ENCODE results near the gene KPNA6.
"Not testable (repeated sequence)": the region's sequence is repeated elsewhere in the genome, so short reads cannot be mapped to it uniquely, and the experiment has no call there.

The KPNA6 gene

DNA sequence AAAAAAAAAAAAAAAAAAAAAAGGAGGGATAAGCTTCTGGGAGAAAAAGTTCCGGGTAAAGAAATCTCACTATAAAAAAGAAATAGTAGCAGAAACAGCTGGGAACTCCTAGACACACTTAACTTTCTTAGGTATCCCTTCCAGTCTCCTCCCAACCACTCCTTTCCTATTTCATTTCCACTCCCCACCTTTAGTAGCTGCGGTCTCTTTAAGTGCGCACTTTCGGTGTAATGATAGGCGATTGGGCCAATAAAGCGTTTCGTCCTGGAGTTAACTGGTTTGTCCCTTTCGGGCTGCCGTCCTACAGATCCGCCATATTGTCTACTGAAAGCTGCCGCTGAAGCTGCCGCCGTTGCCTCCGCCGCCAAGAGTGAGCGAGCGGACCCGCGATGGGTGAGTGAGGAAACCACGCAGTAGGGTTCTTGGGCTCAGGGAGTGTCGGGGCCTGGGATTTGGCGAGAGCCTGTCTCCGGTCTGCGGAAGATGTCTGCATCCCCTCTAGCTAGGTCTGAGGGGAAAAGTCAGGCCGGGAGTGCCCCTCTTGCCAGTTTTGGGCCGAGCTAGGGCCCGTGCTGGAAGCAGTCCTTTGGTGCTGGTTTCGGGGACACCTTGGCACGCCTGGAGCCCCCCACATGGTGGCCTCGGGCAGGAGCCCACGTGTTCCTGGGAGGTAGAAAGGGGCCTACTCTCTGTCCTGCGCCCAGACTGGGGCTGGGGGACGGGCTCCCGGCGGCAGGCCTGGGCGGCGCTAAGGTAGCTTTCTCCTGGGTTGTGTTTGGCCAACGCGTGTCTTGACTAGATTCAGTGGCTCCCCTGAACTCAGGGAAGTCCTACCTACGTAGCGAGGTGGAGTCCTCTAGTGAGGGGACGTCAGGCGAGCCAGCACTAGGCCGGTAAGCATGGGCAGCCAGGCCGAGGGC, at the start of gene KPNA6:
TSS of gene KPNA6 (plus strand) at position 315 of the 920 bp plus-strand sequence. CDS start at position 390, 75 bp downstream.
- peak; percentile 81 to 84 for DNase-seq

DNA sequence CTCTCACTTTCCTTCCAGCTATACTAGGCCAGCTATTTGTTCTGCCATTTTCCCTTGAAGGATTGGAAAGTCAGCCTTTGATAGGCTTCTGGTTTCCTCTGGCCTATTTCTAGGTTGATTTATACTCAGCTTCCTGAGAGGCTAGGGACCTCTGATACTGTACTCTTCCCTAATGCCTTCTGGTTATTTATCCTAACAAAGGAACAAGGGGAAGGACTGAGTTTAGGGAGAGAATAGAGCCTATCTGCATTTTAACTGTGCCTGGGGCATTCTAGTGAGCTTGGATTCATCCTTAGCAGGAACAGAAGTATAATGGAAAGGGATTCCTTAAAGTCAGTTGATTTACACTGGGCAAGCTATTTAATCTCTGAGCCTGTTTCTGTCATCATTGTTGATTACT, 46.9 kb upstream of the KPNA6 start:
- no peak for DNase-seq

DNA sequence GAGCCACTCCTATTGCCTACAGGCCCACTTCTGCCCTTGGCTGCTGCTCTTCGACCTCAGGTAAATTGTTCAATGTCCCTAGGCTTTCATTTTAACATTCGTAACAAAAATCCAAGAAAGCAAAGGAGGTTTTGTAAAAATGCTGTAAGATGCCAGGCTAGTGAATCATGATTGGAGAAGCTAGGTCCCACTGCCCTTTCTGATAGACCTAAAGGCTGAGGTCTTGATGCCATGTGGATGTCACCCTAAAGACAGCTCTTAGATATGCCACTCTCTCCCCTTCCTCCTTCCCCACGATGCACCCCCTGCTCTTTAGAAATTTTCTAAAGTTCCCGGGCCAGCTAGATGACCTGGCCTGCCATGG, 45.0 kb upstream of the KPNA6 start:
- DNase-seq: no peak

DNA sequence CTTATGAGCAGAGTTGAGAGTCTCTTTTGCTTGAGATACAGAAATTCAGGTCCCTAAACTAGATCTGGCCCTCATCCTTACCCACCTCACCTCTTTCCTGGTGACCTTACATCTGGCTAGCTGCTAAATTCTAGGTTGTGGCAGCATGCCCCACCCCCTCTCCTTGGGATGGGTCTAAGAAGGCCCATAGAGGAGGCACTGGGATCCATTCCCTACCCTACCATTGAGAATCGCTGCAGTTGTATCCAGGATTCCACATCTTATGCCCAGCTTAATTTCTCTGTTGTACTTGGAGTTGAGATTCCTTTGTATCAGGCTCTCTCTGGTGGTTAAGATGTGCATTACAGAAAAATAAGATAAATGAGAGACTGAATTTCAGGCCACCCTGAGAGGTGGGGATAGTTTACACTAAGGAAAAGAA, 44.6 kb upstream of the KPNA6 start:
- DNase-seq: no peak

DNA sequence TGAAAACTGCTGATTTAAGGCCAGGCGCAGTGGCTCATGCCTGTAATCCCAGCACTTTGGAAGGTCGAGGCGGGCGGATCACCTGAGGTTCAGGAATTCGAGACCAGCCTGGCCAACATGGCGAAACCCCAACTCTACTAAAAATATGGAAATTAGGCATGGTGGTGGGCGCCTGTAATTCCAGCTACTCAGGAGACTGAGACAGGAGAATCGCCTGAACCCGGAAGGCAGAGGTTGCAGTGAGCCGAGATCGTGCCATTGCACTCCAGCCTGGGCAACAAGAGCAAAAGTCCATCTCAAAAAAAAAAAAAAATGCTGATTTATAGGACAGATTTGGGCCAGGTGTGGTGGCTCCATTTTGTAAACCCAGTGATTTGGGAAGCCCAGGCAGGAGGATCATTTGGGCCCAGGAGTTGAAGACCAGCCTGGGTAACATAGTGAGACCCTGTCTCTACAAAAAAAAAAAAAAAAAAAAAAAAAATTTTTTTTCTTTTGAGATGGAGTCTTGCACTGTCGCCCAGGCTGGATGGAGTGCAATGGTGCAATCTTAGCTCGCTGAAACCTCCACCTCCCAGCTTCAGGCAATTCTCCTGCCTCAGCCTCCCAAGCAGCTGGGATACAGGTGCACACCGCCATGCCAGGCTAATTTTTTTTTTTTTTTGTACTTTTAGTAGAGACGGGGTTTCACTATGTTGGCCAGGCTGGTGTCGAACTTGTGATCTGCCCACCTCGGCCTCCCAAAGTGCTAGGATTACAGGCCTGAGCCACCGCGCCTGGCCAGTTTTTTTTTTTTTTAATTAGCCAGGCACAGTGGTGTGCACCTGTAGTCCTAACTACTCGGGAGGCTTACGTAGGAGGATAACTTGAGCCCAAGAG, 42.0 kb upstream of the KPNA6 start:
- not testable (repeated sequence) for DNase-seq

DNA sequence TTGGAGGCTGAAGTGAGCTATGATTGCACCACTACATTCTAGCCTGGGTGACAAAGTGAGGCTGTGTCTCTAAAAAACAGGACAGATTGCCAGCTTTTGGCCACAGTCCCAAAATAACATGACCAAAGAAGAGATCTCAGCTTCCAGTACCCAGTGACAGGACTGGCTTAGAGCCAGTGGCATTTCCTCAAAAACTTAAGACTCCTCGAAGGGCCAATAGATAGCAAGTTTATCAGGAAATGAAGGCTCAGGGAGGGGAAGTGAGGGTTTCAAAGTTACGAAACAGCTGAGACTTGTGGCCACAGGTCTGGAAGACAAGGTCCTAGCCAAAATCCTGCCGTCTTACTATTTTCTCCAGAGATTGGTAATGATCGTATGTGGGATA, 41.4 kb upstream of the KPNA6 start:
- DNase-seq: no peak

DNA sequence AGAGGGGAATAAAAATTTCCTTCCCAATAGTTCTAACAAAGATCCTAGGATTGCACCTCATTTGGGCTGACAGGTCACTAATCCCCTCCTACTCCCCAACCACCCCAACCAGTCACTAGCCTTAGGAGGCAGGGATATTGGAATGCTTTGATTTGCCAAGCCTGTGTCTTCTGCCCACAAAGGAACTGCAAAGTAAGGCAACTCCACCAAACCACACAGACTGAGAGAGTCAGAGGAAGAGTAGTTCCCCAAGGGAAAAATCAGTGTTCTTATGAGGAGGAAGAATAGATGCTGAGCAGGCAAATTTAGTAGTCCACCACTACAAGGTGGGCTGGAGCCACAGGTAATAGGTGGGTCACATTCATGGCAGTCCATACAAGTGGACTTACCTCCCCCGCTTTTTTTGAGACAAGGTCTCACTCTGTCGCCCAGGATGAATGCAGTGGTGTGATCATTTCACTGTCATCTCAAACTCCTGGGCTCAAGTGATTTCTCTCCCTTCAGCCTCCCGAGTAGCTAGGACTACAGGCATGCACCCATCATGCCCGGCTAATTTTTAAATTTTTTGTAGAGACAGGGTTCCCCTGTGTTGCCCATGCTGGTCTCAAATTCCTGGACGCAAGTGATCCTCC, 38.8 kb upstream of the KPNA6 start:
- no peak for DNase-seq

DNA sequence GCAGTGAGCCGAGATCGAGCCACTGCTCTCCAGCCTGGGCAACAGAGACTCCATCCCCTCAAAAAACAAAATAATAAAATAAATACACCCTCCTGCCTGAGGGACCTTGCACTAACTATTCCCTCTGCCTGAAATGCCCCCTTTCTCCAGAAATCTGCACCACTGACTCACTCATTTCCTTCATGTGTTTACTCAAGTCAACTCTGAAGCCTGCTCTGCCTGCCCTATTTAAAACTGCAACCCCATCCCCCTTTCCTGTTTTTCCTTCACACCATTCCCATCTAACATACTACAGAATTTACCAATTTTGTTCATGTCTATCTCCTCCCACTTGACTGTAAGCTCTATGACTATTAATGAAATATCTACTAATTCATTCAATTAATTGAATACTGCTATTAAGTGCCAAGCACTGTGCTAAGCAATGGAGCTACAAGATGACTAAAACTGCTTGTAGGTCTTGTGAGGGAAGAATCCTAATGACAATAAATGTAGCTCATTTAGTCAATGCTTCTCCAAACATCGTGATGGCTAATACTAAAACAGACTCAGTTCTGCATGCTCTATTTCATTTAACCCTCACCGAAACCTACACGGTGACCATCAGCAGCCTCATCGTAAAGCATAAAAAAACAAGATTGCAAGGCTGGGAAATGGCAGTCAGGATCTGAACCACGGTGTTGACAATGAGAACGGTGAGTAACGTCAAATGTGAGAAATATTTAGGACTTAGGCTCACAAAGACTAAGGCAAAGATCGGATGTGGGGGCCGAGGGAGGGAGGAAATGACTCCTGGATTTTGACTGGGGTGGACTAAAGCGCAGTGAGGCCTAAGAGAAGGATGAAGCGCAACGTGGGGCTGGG, 35.9 kb upstream of the KPNA6 start:
- no peak for DNase-seq

DNA sequence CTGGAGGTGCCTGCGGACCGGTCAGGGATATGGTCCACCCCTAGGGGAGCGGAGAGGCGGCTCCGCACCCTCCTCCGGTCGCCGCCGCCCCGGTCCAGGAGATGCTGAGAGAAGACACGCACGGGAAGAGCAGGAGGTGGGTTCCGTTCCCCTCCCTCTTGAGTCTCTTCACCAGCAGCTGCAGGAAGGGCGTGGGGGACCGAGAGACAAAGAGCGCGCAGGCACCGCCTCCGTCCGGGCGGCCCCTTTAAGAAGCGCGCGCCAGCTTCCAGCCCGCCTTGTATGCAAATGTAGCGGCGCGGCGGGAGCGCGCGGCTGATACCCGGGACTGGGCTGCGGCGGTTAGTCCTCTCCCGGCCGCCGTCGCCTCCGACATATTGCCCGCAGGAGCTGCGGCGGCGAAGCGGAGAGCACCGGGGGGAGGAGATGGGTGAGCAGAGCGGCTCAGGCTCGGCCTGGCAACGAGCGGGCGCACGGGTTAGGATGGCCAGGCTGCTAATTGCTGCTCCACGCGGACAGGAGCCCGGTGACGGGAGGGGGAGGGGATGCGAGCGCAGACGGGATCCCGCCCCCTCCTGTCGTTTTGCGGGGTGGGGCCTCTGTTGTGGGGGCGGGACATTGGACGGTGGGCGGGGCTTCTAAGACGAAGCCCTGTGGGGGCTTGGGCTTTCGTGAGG, 35.1 kb upstream of the KPNA6 start, which contains the start of gene TMEM39B:
TSS of gene TMEM39B (plus strand) at position 318 of the 677 bp plus-strand sequence. CDS start at position 427, 109 bp downstream.
- peak; percentile 93 to 96 for DNase-seq

DNA sequence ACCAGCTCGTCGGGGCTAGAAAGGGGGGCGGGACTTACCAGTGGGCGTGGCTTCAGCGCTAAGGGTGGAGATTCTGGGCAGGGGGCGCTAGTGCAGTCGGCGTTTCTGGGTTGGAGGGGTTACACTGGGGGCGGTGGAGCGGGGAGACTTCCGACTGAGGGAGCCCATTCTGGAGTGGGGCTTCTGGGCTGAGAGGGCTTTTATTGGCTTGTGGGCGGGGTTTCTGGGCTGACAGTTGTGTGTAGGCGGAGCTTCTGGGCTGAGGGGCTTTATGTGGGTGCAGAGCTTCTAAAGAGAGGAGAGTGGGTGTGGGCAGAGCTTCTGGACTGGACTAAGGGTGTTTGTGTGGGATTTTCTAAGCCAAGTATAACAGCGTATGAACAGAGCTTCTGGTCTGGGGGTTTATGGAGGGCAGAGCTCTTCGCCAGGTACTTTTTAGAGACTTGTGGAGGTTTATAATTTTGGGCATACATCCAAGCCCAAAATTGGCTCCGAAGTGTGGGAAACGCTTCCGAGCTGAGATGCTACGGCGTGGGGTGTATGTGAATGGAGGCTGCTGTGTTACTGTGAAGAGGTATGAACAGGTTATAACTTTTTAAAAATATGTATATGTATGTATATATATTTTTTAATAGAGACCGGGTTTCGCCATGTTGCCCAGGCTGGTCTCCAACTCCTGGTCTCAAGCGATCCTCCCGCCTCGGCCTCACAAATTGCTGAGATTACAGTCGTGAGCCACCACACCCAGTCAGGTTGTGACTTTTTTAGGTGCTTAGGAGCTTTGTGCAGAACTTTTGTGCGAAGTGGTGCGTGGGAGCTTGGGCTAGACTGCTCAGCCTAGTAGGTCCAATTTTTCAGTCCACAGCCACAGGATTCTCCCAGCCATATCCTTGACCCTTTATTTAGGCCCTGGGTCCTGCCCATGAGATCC, 34.3 kb upstream of the KPNA6 start:
- peak in 1 of 2 experiments; percentile 80 for DNase-seq

DNA sequence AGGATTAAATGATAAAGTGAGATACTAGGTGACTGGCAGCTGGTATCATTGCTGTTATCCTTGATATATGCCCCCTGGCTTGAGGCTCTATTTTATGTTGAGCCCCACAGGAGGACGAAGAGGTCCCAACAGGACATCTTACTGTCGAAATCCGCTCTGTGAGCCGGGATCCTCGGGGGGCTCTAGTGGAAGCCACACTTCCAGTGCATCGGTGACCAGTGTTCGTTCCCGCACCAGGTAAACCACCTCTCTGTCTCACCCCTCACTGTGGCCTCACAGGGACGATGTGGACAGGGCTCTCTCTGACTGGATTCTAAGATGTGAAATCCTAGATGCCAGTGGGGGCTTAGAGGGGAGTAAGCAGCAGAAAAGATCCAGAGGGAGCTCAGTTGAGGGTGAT, 33.0 kb upstream of the KPNA6 start:
- no peak for DNase-seq

DNA sequence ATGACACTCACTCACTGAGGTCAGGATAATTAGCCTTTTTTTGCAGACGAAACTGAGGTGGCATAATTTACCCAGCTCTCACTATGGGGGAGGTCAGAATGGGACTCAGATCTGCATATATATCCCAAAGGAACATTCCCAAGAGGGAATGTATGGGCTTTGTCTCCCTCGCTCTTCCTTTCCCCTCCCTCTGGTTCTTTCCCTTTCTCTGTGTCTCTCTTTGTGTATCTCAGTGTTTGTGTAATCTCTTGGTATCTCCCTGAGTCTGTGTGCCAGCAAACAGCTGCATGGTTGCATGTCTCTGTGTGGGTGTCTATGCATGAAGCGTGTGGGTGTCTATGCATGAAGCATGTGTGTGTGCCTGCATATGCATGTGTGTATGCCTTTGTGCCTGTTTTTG, 30.4 kb upstream of the KPNA6 start:
- no peak for DNase-seq

DNA sequence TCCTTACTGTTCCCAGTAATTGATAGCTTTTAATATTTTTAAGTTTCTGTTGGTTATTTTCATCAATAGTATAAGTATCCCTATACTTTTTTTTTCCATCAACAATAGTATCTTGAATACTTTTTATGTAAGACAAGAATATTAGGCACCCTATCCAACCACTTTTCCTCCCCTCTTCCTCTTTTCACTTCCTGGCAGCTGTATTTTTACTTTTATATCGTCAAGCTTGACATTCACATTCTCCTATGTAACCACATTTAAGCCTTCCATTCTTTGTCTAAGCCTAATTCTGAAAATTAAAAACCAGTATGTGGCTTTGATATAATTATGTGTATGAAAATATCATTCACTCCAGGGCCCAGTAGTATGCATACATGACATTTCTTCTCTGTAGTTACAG, 25.8 kb upstream of the KPNA6 start:
- DNase-seq: no peak

DNA sequence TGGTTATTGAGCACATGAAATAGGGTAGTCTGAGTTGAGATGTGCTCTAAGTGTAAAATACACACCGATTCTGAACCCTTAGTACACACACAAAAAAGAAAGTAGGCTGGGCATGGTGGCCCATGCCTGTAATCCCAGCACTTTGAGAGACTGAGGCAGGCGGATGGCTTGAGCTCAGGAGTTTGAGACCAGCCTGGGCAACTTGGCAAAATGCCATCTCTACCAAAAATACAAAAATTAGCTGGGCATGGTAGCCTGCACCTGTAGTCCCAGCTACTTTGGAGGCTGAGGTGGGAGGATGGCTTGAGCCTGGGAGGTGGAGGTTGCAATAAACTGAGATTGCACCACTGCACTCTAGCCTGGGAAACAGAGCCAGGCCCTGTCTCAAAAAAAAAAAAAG, 21.5 kb upstream of the KPNA6 start:
- not testable (repeated sequence) for DNase-seq

DNA sequence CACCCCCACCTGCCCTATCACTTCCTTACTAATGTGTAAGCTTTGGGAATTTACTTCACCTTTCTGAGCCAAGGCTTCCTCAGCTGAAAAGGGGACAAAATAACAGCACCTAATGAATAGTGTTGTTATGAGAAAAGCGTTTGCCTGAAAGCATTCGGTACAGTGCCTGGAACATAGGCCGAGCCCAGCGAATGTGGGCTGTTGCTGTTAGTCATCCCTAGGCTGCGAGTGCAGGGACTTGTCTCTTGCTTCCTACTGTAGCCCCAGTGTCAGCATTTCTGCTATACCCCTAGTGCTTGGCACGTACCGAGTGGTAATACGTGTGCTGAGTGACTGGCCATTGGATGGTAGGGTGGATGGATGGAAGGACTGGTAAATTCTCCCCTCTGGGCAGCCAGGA, 16.7 kb upstream of the KPNA6 start:
- DNase-seq: no peak

DNA sequence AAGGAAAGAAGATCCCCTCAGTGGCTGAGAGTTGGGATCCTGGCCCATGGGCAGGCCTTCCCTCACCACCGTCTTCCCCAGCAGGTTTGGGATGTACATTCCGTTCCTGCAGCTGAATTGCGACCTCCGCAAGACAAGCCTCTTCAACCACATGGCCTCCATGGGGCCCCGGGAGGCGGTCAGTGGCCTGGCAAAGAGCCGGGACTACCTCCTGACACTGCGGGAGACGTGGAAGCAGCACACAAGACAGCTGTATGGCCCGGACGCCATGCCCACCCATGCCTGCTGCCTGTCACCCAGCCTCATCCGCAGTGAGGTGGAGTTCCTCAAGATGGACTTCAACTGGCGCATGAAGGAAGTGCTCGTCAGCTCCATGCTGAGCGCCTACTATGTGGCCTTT, 16.3 kb upstream of the KPNA6 start:
- DNase-seq: no peak

DNA sequence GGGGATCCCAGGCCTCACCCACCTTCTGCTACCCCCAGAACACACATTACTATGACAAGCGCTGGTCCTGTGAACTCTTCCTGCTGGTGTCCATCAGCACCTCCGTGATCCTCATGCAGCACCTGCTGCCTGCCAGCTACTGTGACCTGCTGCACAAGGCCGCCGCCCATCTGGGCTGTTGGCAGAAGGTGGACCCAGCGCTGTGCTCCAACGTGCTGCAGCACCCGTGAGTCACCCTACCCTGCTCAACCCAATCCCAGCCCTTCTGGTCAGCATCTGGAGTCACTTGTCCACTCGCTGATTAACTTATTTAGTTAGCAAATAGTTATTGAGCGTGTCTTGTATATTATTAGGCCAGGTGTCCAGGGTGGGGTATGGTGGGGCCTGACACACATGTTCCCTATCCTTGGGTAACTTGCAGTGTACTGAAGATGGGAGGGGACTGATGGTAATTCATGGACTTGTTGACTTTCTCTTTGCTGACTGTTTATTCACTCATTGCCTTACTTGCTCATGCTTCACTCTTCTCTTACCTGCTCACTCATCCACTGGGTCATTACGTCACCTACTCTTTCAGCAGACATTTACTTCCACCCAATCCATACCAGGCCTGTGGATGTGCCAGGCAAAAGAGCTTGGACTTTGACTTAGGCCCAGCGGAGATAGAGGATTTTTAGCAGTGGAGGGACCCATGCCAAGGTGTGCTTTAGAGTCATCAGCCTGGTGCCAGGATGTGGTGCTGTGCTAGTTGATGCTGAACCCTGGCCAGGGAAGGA, 12.9 kb upstream of the KPNA6 start:
- DNase-seq: no peak

DNA sequence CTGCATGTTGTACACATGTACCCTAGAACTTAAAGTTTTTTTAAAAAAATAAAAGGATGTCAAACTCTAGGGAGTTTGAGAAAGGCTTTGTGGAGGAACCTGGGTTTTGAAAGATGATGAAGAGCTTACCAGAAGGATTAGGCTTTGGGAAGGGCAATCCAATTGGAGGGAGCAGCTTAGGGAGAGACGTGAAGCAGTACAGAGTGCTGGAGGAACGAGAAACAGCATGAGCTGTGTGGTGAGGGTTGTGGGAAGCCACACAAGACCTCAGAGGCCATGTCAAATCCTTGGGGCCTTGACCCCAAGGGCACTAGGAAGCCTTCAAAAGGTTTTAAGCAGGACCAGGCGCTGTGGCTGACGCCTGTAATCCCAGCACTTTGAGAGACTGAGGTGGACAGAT, 8.4 kb upstream of the KPNA6 start:
- DNase-seq: no peak

DNA sequence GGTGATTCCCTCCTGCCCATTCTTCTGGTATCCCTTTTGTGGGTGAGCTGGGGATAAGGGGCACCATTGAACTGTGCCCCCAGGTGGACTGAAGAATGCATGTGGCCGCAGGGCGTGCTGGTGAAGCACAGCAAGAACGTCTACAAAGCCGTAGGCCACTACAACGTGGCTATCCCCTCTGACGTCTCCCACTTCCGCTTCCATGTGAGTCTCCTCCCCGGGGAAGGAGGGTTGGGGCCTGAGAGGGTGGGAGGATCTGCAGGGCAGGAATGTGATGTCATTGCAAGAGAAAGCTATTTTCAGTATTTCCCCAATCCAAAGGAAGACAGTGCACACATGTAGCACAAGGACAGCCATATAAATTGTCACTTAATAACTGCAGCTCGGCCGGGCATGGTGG, 7.5 kb upstream of the KPNA6 start:
- DNase-seq: no peak

Data from NCI-H187 (cell line).